GM15510 (cell line): ENCODE data around the gene CARHSP1.

Experiments
- POLR2A ChIP-seq: IDR thresholded peaks from 3 replicates; pipeline ENCODE4 v1.6.1; 2011; ENCODE audit warnings: borderline replicate concordance; ENCODE audit not compliant: insufficient read length; ENCODE audit errors: extremely low read depth

Gene CARHSP1

DNA sequence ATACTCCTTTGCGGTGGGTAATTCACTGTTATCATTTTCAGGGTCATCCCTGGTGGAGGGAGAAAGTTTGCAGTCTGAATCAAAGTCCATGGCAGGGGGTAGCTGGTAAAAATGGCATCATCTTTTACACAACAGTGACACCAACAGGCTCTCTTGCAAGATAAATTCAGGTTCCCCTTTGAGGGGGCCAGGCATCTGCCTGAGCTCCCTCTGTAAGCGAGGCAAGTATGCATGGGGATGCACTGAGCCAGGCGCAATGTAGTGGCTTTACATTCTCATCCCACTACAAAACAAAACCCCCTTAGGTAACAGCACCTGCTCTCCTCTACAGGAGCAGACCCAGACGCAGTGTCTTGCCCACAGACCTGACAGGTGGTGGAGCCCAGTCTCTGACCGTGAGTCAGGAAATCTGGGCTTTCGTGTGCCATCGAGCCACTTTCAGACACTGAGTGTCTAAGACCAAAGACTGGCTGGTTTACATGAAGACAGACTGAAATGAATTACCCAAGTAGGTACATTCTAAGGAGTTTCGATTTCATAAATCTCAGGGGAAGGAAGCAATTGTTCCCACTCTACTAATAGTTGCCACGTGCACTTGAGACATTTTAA lies 31.0 kb upstream of the CARHSP1 start:
- no peak for TF ChIP-seq POLR2A

DNA sequence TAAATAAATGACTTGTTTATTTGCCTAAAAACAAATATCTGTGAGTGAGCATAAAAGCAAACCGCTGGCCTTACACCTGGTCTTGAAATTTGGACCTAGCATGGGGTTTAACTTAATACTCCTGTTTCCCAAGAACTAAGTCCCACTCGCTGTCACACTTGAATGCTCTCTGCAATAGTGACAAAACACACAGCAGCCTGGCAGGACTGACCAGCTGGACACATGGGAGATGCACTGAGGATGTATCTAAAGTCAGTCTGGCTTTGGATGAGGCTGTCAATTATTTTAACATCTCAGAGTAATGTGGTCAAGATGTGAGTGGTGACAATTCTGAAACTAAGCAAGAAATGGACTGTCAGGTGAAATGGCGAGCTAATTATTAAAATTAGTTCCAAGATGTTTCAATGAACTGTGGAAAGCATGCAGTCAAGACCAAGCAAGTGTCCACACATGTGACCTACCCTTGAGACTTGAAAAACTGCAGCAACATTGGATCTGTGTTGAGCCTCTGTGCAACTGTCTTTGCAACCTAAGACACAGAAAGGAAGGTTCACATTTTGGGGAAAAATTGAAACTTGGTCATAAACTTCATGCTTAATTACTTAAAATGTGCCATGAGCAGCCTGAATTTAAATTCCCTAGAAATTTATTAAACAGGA lies 30.0 kb upstream of the CARHSP1 start:
- no peak for TF ChIP-seq POLR2A

DNA sequence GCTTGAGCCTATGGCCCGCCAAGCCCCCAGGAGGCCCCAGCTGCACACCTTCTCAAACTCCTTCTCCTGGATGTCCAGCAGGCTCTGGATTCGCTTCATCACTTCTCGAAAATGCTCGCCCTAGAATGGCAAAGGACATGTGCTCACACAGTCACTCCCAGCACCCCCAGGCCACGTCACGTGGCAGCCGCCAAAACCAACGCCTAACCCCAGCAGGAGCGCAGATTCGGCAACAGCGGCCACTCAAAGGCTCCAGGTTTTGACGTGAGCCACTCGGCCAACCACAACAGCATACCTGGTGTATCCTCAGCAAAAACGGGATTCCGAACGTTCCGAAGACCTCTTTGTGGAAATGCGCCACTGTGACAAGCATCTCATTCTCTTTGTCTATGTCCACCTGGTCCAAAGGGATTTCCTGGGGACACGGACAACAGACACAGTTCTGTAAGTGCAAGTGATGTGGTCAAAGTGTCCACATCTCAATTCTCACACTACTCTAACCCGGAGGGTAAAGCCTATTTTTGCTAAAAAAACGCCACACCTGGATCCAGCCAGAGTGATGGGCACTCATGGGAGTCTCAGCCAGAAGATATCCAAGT lies 26.0 kb upstream of the CARHSP1 start:
- TF ChIP-seq POLR2A: no peak

- no peak for TF ChIP-seq POLR2A
Observed at GRCh38 chr16:8893976-8894690, 25.3 kb upstream of the CARHSP1 start.

DNA sequence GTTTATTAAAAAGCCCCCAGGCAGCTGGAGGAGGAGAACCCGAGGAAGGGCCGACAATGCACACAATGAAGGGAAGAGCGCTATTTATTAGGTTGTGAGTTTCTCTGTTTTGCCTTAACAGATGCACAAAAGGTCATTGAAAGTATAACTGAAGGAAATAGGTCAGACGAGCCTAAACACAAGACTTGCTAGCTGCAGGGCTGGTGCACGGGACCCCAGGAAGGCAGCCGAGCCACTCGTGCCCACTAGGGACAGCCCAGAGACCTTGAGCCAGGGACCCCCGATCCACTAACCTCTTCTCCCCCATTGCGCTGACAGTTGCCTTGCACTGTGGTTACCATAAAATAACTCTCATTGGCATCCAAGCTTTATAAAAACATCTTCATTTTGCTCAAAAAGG lies 24.6 kb upstream of the CARHSP1 start:
- no peak for TF ChIP-seq POLR2A

GRCh38 chr16:8892101-8892575 lies 23.3 kb upstream of the CARHSP1 start:
- peak; percentile 30 for TF ChIP-seq POLR2A

GRCh38 chr16:8890549-8890921 lies 21.7 kb upstream of the CARHSP1 start:
- TF ChIP-seq POLR2A: no peak

GRCh38 chr16:8889893-8890548 lies 21.2 kb upstream of the CARHSP1 start:
- no peak for TF ChIP-seq POLR2A

DNA sequence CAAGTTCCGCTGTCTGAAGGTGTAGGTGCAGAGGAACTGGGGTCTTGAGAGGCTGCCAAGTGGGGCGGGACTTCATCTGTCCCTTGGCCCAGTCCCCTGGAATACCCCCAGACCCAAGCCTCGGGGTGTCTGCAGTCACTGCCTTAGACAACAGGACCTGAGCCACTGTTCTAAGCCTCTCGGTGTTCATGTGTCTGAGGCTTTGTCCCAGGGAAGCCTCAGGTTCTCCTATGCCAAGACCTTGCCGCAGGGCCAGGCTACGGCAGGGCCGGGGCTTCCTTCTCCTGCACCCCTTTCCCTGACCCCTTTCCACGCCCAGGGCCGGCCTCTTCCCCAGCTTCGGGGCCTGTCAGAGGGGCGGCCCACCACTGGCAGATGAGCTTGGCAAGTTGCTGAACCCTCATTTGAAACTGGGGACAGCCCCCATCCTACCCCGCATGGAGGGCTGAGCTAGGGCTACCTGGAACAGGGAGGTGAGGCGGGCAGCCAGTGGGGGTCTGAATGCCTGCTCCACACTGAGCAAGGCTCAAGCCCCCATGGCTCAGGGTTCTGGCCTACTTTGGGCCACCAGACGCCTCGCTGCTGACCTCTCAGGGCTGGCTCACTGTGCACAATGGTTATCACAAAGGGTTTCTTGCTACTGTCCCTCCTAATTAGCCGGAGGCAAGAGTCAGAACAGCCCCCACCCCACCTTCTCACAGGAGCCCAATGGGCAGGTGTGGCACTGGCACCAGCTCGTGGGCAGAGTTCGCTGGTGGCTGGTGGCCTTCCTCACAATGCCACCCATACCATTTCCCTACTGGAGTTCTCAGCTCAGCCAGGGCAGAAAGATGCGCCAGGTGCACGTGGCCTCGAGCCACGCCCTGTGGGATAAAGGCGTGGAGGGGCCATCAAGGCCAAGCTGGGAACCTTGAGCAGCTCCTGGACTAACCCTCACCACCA lies 20.4 kb upstream of the CARHSP1 start:
- TF ChIP-seq POLR2A: no peak

DNA sequence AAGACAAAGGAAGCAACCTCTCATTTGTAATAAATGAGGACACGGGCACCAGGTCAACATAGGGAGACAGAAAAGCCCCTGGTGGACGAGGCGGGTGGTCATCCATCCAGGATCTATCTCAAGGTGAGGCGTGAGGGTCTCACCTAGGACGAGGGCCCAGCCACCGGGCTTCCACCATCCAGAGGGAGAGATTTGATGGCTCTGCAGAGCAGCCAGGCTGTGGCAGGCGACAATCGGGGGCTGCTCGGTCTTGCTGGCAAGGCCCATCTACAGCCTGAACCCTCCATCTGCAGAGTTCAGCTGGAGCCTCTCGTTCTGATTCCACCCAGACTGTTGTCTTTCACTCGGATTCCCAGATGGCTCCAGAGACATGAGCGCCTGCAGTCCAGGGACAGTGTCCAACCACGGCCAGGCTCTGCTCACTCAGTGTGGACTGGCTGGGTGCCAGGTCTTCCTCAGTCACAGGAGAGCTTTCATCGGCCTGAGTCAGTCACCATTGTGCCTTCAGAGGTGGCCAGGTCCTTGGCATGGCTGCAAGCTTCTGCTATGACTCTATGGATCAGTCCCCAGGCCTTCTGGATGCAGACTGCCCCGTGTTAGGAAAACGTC lies 19.2 kb upstream of the CARHSP1 start:
- no peak for TF ChIP-seq POLR2A

DNA sequence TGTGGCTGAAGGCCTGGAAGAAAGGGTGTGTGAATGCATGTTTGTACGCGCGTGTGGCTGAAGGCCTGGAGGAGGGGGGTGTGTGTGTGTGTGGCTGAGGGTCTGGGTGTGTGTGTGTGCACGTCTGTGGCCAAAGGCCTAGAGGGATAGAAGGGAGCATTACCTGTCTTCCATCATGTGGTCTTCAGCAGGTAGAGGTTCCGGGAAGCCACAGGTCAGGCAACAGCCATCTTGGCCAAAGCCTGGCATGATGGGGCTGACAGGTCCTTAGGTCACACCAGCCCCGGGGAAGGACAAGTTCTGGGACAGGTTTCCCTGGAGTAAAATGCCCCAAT lies 18.6 kb upstream of the CARHSP1 start:
- no peak for TF ChIP-seq POLR2A

DNA sequence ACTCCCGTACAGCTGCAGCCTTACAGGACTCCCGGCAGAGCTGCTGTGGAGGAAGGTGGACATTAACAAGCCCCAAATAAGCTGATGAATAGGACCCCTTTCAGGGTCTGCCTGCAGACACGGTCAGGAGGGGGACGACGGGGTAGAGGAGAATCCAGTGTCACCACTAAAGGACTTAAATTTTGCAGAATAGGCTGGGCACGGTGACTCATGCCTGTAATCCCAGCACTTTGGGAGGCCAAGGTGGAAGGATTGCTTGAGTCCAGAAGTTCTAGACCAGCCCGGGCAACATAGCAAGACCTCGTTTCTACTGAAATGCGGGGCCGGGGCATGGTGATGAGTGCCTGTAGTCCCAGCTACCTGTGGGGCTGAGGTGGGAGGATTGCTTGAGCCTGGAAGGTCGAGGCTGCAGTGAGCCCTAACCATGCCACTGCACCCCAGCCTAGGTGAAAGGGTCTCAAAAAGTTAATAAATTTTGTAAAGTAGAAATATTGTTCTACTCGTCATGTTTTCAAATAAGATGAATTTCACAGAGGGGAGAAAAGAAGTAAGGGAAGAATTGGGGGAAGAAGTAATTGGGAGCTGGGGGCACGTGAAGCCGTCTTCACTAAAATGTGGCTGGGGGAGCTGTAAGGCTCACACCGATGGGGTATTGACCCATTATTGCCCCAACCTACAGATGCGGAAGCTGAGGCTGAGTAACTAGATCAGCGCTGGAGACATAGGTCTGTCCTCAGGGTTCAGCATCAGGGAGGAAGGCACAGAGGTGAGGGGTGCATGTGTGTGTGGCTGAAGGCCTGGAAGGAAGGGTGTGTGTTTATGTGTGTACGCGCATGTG lies 18.0 kb upstream of the CARHSP1 start:
- TF ChIP-seq POLR2A: no peak

GRCh38 chr16:8885674-8886592 lies 17.1 kb upstream of the CARHSP1 start:
- no peak for TF ChIP-seq POLR2A
